Measurements from ENCODE around the gene STIP1.

DNA sequence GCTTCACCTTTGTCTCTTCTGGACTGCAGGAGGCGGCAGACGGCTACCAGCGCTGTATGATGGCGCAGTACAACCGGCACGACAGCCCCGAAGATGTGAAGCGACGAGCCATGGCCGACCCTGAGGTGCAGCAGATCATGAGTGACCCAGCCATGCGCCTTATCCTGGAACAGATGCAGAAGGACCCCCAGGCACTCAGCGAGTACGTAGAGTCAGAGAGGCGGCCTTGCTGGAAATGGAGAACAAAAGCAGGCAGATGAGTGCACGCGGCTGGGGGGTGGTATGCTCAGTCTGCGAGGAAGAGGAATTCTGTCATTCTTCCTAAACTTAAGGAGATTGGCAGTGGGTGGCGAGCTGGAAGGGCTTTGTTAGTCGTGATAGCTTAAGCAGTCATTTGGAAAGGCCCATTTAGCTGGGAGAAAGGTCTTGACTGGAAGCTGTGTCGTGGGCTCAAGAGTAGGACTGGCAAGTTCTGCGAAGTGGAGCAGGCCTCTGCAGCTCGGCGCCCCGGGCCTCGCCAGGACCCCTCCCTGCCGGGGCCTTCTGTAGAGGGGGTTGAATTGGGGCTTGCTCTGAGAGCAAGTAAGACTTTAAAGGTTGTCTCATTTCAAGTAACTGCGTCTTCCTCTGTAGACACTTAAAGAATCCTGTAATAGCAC, 17.6 kb downstream of the STIP1 start:
- TF ChIP-seq, protein P1, sequence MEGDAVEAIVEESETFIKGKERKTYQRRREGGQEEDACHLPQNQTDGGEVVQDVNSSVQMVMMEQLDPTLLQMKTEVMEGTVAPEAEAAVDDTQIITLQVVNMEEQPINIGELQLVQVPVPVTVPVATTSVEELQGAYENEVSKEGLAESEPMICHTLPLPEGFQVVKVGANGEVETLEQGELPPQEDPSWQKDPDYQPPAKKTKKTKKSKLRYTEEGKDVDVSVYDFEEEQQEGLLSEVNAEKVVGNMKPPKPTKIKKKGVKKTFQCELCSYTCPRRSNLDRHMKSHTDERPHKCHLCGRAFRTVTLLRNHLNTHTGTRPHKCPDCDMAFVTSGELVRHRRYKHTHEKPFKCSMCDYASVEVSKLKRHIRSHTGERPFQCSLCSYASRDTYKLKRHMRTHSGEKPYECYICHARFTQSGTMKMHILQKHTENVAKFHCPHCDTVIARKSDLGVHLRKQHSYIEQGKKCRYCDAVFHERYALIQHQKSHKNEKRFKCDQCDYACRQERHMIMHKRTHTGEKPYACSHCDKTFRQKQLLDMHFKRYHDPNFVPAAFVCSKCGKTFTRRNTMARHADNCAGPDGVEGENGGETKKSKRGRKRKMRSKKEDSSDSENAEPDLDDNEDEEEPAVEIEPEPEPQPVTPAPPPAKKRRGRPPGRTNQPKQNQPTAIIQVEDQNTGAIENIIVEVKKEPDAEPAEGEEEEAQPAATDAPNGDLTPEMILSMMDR (IDR thresholded peaks at IDR 0.05) = no peak
- TF ChIP-seq POLR2A (IDR thresholded peaks at IDR 0.05) (no peak), POLR2AphosphoS5 (IDR thresholded peaks at IDR 0.05; ENCODE audit: insufficient read depth in 1 of 2, low read depth in 1 of 2) (no peak)
